ENCODE measurements around the gene MEI4. TPM values are rescaled to one million over a fixed set of nuclear protein-coding genes. Genes with fewer than 3 reads are reported as not detected.
A peak's percentile ranks its signal among the peaks of the same experiment; 100 is the strongest.

Gene MEI4
- total RNA-seq, result 1 to 10 TPM in 1 of 6 experiments, under 1 TPM in 5; 0.12 to 1.1 (median 0.22) TPM
- long read RNA-seq, result 0 reads

- no peaks in the 10 kb centered on the region for H3K9me3 ChIP-seq
- 52% methylated on average over 2 of the region's 2 CpGs for WGBS (ENCODE audit: insufficient coverage, low coverage, low lambda C conversion rate, missing lambda C conversion rate)
- no peak within 1 kb of the TSS for H3K27ac ChIP-seq
- intact Hi-C loops (cut with DNase I), result no loop called here
- ATAC-seq, result no peak
- no peaks in the 10 kb centered on the region for H3K27me3 ChIP-seq
- peaks cover 0 to 6% (median 0%) of the 10 kb centered on the region in 4 donors for H3K4me1 ChIP-seq
- H3K4me3 ChIP-seq, result no peak within 1 kb of the TSS
- no peak for TF ChIP-seq CTCF (IDR thresholded peaks at IDR 0.05)
- no peak for TF ChIP-seq POLR2A (IDR thresholded peaks at IDR 0.05)
- H3K36me3 ChIP-seq, result no peaks in the 10 kb centered on the region
- no peak for DNase-seq
Measured at GRCh38 chr6:77652739-77653138, at the start of gene MEI4. MEI4 (plus strand) TSS chr6:77653039; CDS start chr6:77690672, 37,633 bp downstream.

GRCh38 chr6:77604476-77604875 is 48.4 kb upstream of the MEI4 start:
- H3K27me3 ChIP-seq, result no peaks in the 10 kb centered on the region
- no peak overlapping the region for H3K27ac ChIP-seq
- intact Hi-C loops (cut with DNase I), result no loop called here
- WGBS (ENCODE audit: insufficient coverage, low coverage, low lambda C conversion rate, missing lambda C conversion rate), result 40% methylated on average over 4 of the region's 4 CpGs
- no peak for TF ChIP-seq CTCF (IDR thresholded peaks at IDR 0.05)
- no peak for TF ChIP-seq POLR2A (IDR thresholded peaks at IDR 0.05)
- H3K4me3 ChIP-seq, result no peak overlapping the region
- no peaks in the 10 kb centered on the region for H3K36me3 ChIP-seq
- no peaks in the 10 kb centered on the region for H3K9me3 ChIP-seq
- DNase-seq, result no peak
- H3K4me1 ChIP-seq, result no peaks in the 10 kb centered on the region
- no peak for ATAC-seq

- WGBS (ENCODE audit: insufficient coverage, low coverage, low lambda C conversion rate, missing lambda C conversion rate), result 61% methylated on average over 5 of the region's 5 CpGs
- ATAC-seq (no peak), DNase-seq (no peak)
- Histone ChIP-seq H3K27me3 (no peaks in the 10 kb centered on the region), H3K27ac (no peak overlapping the region), H3K4me3 (no peak overlapping the region), H3K4me1 (no peaks in the 10 kb centered on the region), H3K9me3 (no peaks in the 10 kb centered on the region), H3K36me3 (no peaks in the 10 kb centered on the region)
- intact Hi-C loops (cut with DNase I), result no loop called here
- TF ChIP-seq CTCF (IDR thresholded peaks at IDR 0.05), result no peak
- TF ChIP-seq POLR2A (IDR thresholded peaks at IDR 0.05), result no peak
Measured at GRCh38 chr6:77607004-77607403, 45.8 kb upstream of the MEI4 start.

GRCh38 chr6:77609106-77609505 is 43.7 kb upstream of the MEI4 start:
- Histone ChIP-seq H3K4me1 (no peaks in the 10 kb centered on the region), H3K27me3 (no peaks in the 10 kb centered on the region), H3K27ac (no peak overlapping the region), H3K36me3 (no peaks in the 10 kb centered on the region), H3K4me3 (no peak overlapping the region), H3K9me3 (no peaks in the 10 kb centered on the region)
- DNase-seq (no peak), ATAC-seq (no peak)
- intact Hi-C loops (cut with DNase I), result no loop called here
- 50% methylated on average over 1 of the region's 1 CpG for WGBS (ENCODE audit: insufficient coverage, low coverage, low lambda C conversion rate, missing lambda C conversion rate)
- TF ChIP-seq CTCF (IDR thresholded peaks at IDR 0.05) (no peak), POLR2A (IDR thresholded peaks at IDR 0.05) (no peak)

- H3K4me3 ChIP-seq, result no peak overlapping the region
- no peaks in the 10 kb centered on the region for H3K9me3 ChIP-seq
- intact Hi-C loops (cut with DNase I), result no loop called here
- ATAC-seq, result peak in 3 of 4 donors; percentile 34 to 85 (median 46)
- no peaks in the 10 kb centered on the region for H3K4me1 ChIP-seq
- no peak for TF ChIP-seq CTCF (IDR thresholded peaks at IDR 0.05)
- TF ChIP-seq POLR2A (IDR thresholded peaks at IDR 0.05), result no peak
- no peak overlapping the region for H3K27ac ChIP-seq
- WGBS (ENCODE audit: insufficient coverage, low coverage, low lambda C conversion rate, missing lambda C conversion rate), result 50% methylated on average over 2 of the region's 2 CpGs
- no peaks in the 10 kb centered on the region for H3K36me3 ChIP-seq
- no peaks in the 10 kb centered on the region for H3K27me3 ChIP-seq
- no peak for DNase-seq
Measured at GRCh38 chr6:77619114-77619513, 33.7 kb upstream of the MEI4 start.
